GM06990 (cell line): ENCODE measurements around the gene S1PR5.

ENCODE experiments used
- DNase-seq: peaks from one replicate; pipeline ENCODE4 v3.0.0-alpha.2; 2011; ENCODE audit not compliant: insufficient read length; ENCODE audit errors: extremely low read depth
- H3K27me3 ChIP-seq: replicated peaks from 2 replicates; pipeline ENCODE4 v1.6.0; 2011; ENCODE audit warnings: low read length; ENCODE audit not compliant: control insufficient read depth, insufficient read depth
- H3K36me3 ChIP-seq: 2 replicates; pipeline ENCODE4 v1.5.1; 2011; ENCODE audit warnings: low read length; ENCODE audit not compliant: control insufficient read depth, insufficient read depth
- H3K4me3 ChIP-seq: replicated peaks from 2 replicates; pipeline ENCODE4 v1.5.1; 2011; ENCODE audit warnings: low read depth, mild to moderate bottlenecking, control low read depth, low read length
- TF ChIP-seq, protein P1 (sequence below): IDR thresholded peaks from 2 replicates; pipeline ENCODE4 v1.5.1; 2011; ENCODE audit warnings: low read length, control low read depth, mild to moderate bottlenecking, inconsistent platforms; ENCODE audit not compliant: insufficient read depth, poor library complexity, severe bottlenecking

S1PR5 gene

GRCh38 chr19:10464456-10464855, 52.8 kb downstream of the S1PR5 start:
- TF ChIP-seq, protein P1, sequence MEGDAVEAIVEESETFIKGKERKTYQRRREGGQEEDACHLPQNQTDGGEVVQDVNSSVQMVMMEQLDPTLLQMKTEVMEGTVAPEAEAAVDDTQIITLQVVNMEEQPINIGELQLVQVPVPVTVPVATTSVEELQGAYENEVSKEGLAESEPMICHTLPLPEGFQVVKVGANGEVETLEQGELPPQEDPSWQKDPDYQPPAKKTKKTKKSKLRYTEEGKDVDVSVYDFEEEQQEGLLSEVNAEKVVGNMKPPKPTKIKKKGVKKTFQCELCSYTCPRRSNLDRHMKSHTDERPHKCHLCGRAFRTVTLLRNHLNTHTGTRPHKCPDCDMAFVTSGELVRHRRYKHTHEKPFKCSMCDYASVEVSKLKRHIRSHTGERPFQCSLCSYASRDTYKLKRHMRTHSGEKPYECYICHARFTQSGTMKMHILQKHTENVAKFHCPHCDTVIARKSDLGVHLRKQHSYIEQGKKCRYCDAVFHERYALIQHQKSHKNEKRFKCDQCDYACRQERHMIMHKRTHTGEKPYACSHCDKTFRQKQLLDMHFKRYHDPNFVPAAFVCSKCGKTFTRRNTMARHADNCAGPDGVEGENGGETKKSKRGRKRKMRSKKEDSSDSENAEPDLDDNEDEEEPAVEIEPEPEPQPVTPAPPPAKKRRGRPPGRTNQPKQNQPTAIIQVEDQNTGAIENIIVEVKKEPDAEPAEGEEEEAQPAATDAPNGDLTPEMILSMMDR, result no peak
- Histone ChIP-seq H3K4me3 (no peak overlapping the region), H3K27me3 (no peaks in the 10 kb centered on the region), H3K36me3 (peaks cover 6% of the 10 kb centered on the region)
- no peak for DNase-seq
